Liver (tissue), 3 donors: ENCODE measurements around the gene FOXL1.

Source experiments
- RAD21 ChIP-seq, 2 donors: IDR thresholded peaks; 2 replicates each; pipeline ENCODE4 v1.6.1; 2016; ENCODE audit warnings: antibody characterized with exemption in 2 of 2, mild to moderate bottlenecking in 2 of 2
- TF ChIP-seq, protein P1 (sequence below): fragments of 150-350 bp; IDR thresholded peaks from 2 replicates; pipeline ENCODE4 v1.5.1; 2017; ENCODE audit warnings: improper control_type of control experiment, low read depth, low read length; ENCODE audit not compliant: missing input control
- TF ChIP-seq, protein P2 (sequence below): IDR thresholded peaks from 2 replicates; pipeline ENCODE4 v1.6.1; 2016; ENCODE audit warnings: antibody characterized with exemption
- TF ChIP-seq, protein P3 (sequence below): IDR thresholded peaks from 2 replicates; pipeline ENCODE4 v1.6.1; 2016; ENCODE audit warnings: antibody characterized with exemption, mild to moderate bottlenecking
- donor health status: healthy.
- donor health status: healthy.

DNA sequence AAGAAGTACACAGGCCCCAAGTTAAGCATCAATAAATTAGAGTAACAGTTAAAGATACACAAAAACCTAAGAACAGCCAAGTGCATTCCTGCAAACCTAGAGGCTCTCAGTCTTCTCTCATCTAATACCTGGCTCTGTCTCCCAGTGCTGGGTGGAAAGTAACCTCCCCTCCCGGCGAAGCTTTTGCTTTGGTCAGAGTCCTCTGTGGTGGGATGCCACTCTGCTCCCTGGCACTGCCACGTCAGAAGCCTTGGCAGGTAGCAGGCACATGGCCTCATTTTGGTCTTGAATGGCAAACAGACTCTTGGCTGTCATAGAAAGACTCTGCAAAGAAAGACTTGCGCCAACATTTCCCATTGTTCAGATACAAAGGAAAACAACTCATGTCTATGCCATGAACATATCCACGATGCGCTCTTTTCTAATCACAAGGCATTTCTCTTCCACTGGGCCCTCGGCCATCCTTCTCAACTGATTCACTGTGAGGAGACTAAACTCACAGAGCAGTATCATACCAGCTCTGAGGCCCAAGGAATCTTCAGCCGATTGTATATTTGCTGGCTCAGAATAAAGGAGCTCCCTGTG, 44.5 kb upstream of the FOXL1 start:
- TF ChIP-seq, protein P1, sequence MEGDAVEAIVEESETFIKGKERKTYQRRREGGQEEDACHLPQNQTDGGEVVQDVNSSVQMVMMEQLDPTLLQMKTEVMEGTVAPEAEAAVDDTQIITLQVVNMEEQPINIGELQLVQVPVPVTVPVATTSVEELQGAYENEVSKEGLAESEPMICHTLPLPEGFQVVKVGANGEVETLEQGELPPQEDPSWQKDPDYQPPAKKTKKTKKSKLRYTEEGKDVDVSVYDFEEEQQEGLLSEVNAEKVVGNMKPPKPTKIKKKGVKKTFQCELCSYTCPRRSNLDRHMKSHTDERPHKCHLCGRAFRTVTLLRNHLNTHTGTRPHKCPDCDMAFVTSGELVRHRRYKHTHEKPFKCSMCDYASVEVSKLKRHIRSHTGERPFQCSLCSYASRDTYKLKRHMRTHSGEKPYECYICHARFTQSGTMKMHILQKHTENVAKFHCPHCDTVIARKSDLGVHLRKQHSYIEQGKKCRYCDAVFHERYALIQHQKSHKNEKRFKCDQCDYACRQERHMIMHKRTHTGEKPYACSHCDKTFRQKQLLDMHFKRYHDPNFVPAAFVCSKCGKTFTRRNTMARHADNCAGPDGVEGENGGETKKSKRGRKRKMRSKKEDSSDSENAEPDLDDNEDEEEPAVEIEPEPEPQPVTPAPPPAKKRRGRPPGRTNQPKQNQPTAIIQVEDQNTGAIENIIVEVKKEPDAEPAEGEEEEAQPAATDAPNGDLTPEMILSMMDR, result no peak
- TF ChIP-seq, protein P2, sequence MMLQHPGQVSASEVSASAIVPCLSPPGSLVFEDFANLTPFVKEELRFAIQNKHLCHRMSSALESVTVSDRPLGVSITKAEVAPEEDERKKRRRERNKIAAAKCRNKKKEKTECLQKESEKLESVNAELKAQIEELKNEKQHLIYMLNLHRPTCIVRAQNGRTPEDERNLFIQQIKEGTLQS, result no peak
- TF ChIP-seq, protein P3, sequence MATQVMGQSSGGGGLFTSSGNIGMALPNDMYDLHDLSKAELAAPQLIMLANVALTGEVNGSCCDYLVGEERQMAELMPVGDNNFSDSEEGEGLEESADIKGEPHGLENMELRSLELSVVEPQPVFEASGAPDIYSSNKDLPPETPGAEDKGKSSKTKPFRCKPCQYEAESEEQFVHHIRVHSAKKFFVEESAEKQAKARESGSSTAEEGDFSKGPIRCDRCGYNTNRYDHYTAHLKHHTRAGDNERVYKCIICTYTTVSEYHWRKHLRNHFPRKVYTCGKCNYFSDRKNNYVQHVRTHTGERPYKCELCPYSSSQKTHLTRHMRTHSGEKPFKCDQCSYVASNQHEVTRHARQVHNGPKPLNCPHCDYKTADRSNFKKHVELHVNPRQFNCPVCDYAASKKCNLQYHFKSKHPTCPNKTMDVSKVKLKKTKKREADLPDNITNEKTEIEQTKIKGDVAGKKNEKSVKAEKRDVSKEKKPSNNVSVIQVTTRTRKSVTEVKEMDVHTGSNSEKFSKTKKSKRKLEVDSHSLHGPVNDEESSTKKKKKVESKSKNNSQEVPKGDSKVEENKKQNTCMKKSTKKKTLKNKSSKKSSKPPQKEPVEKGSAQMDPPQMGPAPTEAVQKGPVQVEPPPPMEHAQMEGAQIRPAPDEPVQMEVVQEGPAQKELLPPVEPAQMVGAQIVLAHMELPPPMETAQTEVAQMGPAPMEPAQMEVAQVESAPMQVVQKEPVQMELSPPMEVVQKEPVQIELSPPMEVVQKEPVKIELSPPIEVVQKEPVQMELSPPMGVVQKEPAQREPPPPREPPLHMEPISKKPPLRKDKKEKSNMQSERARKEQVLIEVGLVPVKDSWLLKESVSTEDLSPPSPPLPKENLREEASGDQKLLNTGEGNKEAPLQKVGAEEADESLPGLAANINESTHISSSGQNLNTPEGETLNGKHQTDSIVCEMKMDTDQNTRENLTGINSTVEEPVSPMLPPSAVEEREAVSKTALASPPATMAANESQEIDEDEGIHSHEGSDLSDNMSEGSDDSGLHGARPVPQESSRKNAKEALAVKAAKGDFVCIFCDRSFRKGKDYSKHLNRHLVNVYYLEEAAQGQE, result no peak
- no peak for TF ChIP-seq RAD21 (IDR thresholded peaks at IDR 0.05)
